Ishikawa (cell line): ENCODE measurements around the gene GBP2.
A peak's percentile ranks its signal among the peaks of the same experiment; 100 is the strongest.

Source experiments
- CEBPB ChIP-seq: IDR thresholded peaks from 2 replicates; pipeline ENCODE4 v1.6.1; 2012
- CREB1 ChIP-seq: IDR thresholded peaks from 2 replicates; pipeline ENCODE4 v1.6.1; 2012; ENCODE audit warnings: low read depth
- EGR1 ChIP-seq: IDR thresholded peaks from 2 replicates; pipeline ENCODE4 v1.6.1; 2012
- EP300 ChIP-seq: IDR thresholded peaks from 2 replicates; pipeline ENCODE4 v1.6.1; 2012; ENCODE audit warnings: borderline replicate concordance
- FOXM1 ChIP-seq: IDR thresholded peaks from 2 replicates; pipeline ENCODE4 v1.6.1; 2012; ENCODE audit warnings: low read depth, borderline replicate concordance
- MAX ChIP-seq: IDR thresholded peaks from 2 replicates; pipeline ENCODE4 v1.6.1; 2012
- NFIC ChIP-seq: IDR thresholded peaks from 2 replicates; pipeline ENCODE4 v1.6.1; 2012
- RAD21 ChIP-seq: IDR thresholded peaks from 2 replicates; pipeline ENCODE4 v1.6.1; 2012; ENCODE audit warnings: low read depth
- REST ChIP-seq: IDR thresholded peaks from 2 replicates; pipeline ENCODE4 v1.6.1; 2012; ENCODE audit warnings: low read depth, mild to moderate bottlenecking
- TAF1 ChIP-seq: IDR thresholded peaks from 2 replicates; pipeline ENCODE4 v1.6.1; 2012; ENCODE audit warnings: low read depth, mild to moderate bottlenecking
- TCF12 ChIP-seq: IDR thresholded peaks from 2 replicates; pipeline ENCODE4 v1.6.1; 2012; ENCODE audit warnings: low read depth
- TEAD4 ChIP-seq: IDR thresholded peaks from 2 replicates; pipeline ENCODE4 v1.6.1; 2012
- USF1 ChIP-seq: IDR thresholded peaks from 2 replicates; pipeline ENCODE4 v1.6.1; 2012
- YY1 ChIP-seq: IDR thresholded peaks from 2 replicates; pipeline ENCODE4 v1.6.1; 2012; ENCODE audit warnings: low read depth
- ZBTB7A ChIP-seq: IDR thresholded peaks from 2 replicates; pipeline ENCODE4 v1.6.1; 2012; ENCODE audit warnings: low read depth

The GBP2 gene

GRCh38 chr1:89087241-89087640, 38.7 kb downstream of the GBP2 start:
- TF ChIP-seq NFIC, result no peak
- TF ChIP-seq TCF12, result no peak
- no peak for TF ChIP-seq TAF1
- TF ChIP-seq RAD21, result no peak
- TF ChIP-seq EGR1, result no peak
- no peak for TF ChIP-seq FOXM1
- no peak for TF ChIP-seq REST
- TF ChIP-seq MAX, result no peak
- no peak for TF ChIP-seq USF1
- TF ChIP-seq ZBTB7A, result no peak
- TF ChIP-seq TEAD4, result no peak
- TF ChIP-seq CREB1, result no peak
- TF ChIP-seq EP300, result no peak

GRCh38 chr1:89085781-89086180, 40.1 kb downstream of the GBP2 start:
- no peak for TF ChIP-seq TEAD4
- TF ChIP-seq RAD21, result peak; percentile 79

GRCh38 chr1:89081005-89081404, 44.9 kb downstream of the GBP2 start:
- TF ChIP-seq FOXM1 (no peak), CREB1 (no peak), NFIC (no peak), ZBTB7A (no peak), TCF12 (no peak), YY1 (no peak), EGR1 (no peak), TEAD4 (no peak), TAF1 (no peak)

GRCh38 chr1:89070509-89070908, 55.4 kb downstream of the GBP2 start:
- no peak for TF ChIP-seq REST
- no peak for TF ChIP-seq RAD21
- no peak for TF ChIP-seq TAF1
- no peak for TF ChIP-seq YY1
- no peak for TF ChIP-seq TCF12
- TF ChIP-seq USF1, result no peak
- no peak for TF ChIP-seq CEBPB
- no peak for TF ChIP-seq EGR1
- no peak for TF ChIP-seq CREB1
- TF ChIP-seq EP300, result no peak
- no peak for TF ChIP-seq MAX
- TF ChIP-seq NFIC, result no peak
- no peak for TF ChIP-seq ZBTB7A
- no peak for TF ChIP-seq FOXM1
- no peak for TF ChIP-seq TEAD4

- TF ChIP-seq REST, result no peak
- no peak for TF ChIP-seq TEAD4
- TF ChIP-seq USF1, result no peak
- TF ChIP-seq EGR1, result no peak
- TF ChIP-seq YY1, result no peak
- no peak for TF ChIP-seq TAF1
- no peak for TF ChIP-seq ZBTB7A
- no peak for TF ChIP-seq FOXM1
- no peak for TF ChIP-seq NFIC
- no peak for TF ChIP-seq CREB1
- TF ChIP-seq MAX, result no peak
- no peak for TF ChIP-seq TCF12
- TF ChIP-seq CEBPB, result no peak
Measured at GRCh38 chr1:89069951-89070350, 56.0 kb downstream of the GBP2 start.
